ENCODE data around the gene GCKR.
"Not testable (repeated sequence)": the region's sequence is repeated elsewhere in the genome, so short reads cannot be mapped to it uniquely, and the experiment has no call there.

Gene GCKR

GRCh38 chr2:27509326-27509725 lies 12.7 kb downstream of the GCKR start:
- DNase-seq (ENCODE audit: low spot score): no peak

- no peak for DNase-seq (ENCODE audit: low spot score)
Observed at GRCh38 chr2:27518113-27518781, 21.6 kb downstream of the GCKR start.

DNA sequence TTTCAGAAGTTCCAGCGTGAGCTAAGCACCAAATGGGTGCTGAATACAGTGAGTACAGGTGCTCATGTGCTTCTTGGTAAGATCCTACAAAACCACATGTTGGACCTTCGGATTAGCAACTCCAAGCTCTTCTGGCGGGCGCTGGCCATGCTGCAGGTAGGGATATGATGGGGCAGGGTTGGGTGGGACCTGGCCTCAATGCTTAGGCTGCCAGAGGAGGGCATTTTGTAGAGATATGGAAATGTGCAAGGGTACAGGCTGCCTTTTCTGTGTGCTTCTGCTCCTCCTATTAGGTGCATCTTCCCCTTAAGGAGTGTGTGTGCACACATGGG lies 22.1 kb downstream of the GCKR start:
- no peak for DNase-seq (ENCODE audit: low spot score)

GRCh38 chr2:27520316-27520715 lies 23.7 kb downstream of the GCKR start:
- no peak for DNase-seq (ENCODE audit: low spot score)

DNA sequence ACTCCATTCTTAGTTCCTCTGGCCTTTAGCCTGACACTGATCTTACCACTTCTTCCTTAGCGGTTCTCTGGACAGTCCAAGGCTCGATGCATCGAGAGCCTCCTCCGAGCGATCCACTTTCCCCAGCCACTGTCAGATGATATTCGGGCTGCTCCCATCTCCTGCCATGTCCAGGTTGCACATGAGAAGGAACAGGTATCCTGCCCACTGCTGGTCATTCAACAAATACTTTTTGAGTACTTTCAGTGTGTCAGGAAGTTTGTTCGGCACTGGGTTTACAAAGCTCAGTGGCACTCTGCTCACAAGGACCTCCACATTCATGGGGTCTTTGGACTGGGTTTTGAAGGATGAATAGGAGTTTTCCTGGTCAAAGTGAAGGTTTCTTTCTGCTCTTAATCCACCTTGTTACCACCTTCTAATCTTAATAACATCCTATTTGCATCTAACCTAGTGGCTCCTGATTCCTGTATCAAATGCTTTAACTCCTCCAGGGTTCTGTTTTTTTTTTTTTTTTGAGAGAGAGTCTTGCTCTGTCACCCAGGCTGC lies 25.8 kb downstream of the GCKR start:
- DNase-seq (ENCODE audit: low spot score): no peak

DNA sequence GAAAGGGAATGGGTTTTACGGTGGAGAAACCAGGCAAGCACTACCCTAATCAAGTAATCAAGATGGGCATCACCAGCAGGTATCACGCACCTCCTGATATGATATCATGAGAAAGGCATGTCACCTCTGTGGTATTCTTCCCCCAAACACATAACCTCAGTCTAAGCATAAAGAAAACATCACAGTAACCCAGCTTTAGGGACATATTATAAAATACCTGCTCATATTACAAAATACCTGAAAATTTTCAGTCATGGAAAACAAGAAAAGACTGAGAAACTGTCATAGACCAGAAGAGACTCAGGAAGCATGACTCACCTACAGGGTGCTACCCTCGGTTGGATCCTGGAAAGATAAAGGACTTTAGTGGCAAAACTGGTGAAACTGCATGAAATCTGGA lies 30.5 kb downstream of the GCKR start:
- no peak for DNase-seq (ENCODE audit: low spot score)

DNA sequence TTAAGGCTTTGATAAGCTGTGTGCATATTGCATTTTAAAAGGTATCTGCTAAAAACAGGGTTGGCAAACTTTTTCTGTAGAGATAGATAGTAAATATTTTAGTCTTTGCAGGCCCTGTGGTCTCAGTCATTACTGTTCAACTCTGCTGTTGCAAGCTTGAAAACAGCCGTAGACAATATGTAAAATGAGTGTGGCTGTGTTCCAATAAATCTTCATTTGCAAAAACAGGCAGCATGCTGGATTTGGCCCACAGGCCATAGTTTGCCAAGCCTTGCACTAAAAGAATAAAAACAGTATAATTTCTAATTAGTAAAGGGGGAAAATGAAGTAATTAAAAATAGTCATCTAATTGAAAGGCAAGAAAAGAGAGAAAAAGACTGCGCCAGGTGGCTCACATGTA lies 35.3 kb downstream of the GCKR start:
- DNase-seq (ENCODE audit: low spot score): no peak

- DNase-seq (ENCODE audit: low spot score): no peak
Observed at GRCh38 chr2:27537287-27537686, 40.6 kb downstream of the GCKR start.

GRCh38 chr2:27538839-27539450 lies 42.3 kb downstream of the GCKR start:
- not testable (repeated sequence) for DNase-seq (ENCODE audit: low spot score)

GRCh38 chr2:27539649-27540048 lies 43.0 kb downstream of the GCKR start:
- DNase-seq (ENCODE audit: low spot score): not testable (repeated sequence)

GRCh38 chr2:27544143-27544821 lies 47.6 kb downstream of the GCKR start:
- DNase-seq (ENCODE audit: low spot score): no peak

- no peak for DNase-seq (ENCODE audit: low spot score)
Observed at GRCh38 chr2:27545348-27546141, 48.9 kb downstream of the GCKR start.

DNA sequence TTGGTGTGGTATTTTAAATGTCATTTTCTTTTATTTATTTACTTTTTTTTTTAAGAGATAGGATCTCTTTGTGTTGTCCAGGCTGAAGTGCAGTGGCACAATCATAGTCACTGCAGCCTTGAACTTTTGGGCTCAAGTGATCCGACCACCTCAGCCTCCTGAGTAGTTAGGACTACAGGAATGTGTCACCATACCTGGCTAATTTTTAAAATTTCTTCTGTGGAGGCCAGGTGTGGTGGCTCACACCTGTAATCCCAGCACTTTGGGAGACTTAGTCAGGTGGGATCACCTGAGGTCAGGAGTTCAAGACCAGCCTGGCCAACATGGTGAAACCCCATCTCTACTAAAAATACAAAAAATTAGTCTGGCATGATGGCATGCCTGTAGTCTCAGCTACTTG lies 52.7 kb downstream of the GCKR start:
- DNase-seq (ENCODE audit: low spot score): no peak

DNA sequence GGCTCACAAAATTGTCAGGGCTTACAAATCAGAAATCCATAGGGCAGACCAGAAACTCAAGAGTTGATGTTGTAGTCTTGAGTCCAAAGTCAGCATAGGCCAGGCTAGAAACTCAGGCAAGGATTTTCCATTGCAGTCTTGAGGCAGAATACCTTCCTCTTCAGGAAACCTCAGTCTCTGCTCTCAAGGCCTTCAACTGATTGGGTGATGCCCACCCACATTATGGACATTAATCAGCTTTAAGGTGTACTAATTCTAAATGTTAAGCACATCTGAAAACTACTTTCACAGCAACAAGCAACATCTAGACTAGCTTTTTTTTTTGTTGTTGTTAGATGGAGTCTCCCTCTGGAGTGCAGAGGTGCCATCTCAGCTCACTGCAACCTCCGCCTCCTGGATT lies 54.9 kb downstream of the GCKR start:
- DNase-seq (ENCODE audit: low spot score): no peak

DNA sequence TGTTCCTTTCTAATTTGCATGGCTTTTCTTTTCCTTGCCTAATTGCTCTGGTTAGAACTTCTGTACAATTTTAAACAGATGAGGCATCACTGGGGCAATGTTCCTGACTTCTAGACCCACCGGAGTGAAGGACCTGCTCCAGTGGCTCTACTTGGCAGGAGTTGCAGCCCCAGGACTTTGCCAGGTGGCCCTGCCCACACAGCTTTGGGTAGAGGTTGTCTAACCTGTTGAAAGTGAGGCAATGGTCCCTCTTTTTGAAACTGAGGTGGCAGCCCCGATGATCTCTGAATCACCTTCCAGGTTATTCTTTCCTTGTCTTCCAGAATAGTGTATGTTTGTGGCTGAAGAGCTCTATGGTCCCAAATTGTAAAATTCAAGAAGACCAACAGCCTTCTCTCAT lies 56.3 kb downstream of the GCKR start:
- DNase-seq (ENCODE audit: low spot score): no peak

- DNase-seq (ENCODE audit: low spot score): not testable (repeated sequence)
Observed at GRCh38 chr2:27554451-27554850, 57.8 kb downstream of the GCKR start.

GRCh38 chr2:27559228-27559627 lies 62.6 kb downstream of the GCKR start:
- no peak for DNase-seq (ENCODE audit: low spot score)

DNA sequence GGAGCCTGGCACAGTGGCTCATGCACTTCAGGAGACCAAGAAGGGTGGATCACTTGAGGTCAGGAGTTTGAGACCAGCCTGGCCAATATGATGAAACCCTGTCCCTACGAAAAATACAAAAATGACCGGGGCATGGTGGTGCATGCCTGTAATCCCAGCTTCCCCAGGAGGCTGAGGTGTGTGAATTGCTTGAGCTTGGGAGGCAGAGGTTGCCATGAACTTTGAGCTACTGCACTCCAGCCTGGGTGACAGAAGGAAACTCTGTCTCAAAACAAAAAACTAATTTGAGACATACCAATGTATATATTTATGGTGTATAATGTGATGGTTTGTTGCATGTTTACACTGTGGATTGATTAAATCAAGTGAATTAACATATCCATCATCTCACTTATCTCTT lies 64.4 kb downstream of the GCKR start:
- no peak for DNase-seq (ENCODE audit: low spot score)

- no peak for DNase-seq (ENCODE audit: low spot score)
Observed at GRCh38 chr2:27566628-27567027, 70.0 kb downstream of the GCKR start.

DNA sequence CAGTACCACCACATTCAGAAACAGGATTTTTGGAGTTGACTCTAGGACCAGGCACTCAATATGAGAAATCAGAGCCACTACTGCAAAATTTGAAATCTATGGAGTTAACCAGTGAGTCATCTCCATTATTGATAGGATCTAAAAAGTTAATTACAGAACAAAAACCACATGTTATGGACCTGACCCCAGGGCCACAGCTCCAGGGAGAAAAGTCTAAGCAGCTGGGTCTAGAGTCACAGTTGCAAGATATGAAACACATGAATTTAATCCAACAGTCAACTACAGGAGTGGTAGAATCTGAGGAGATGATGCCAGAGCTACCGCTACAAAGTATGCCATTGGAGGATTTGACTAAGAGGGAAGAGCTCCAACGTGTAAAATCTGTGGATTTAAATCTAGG lies 72.8 kb downstream of the GCKR start:
- no peak for DNase-seq (ENCODE audit: low spot score)

- no peak for DNase-seq (ENCODE audit: low spot score)
Observed at GRCh38 chr2:27571197-27571596, 74.6 kb downstream of the GCKR start.

GRCh38 chr2:27571681-27572080 lies 75.0 kb downstream of the GCKR start:
- DNase-seq (ENCODE audit: low spot score): no peak
